NCI-H524 treated with DMSO at 0.1 percent for 48 hours (cell line): ENCODE measurements around the gene ZCWPW2.

Source experiments
- DNase-seq: peaks from one replicate; lab custom pipeline; 2025; lab: John Stamatoyannopoulos, UW

The ZCWPW2 gene

DNA sequence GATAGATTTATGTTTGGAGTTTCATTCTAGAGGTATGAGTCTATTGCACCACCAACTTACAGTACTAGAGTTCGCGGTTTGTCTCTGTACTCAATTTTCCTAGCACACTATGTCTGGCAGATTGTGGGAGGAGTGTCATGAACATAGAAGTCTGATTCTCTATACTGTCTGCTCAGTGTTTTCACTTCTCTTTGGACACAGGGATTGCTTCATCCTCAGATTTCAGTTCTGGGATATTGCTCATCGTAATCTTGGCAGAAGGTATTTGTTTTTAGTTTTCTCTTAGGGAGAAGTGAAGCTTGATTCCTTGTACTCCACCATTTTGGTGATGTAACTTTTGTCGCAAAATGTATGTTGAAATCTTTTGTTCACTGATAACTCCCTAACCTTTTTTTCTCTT, 27.9 kb downstream of the ZCWPW2 start:
- DNase-seq: no peak

DNA sequence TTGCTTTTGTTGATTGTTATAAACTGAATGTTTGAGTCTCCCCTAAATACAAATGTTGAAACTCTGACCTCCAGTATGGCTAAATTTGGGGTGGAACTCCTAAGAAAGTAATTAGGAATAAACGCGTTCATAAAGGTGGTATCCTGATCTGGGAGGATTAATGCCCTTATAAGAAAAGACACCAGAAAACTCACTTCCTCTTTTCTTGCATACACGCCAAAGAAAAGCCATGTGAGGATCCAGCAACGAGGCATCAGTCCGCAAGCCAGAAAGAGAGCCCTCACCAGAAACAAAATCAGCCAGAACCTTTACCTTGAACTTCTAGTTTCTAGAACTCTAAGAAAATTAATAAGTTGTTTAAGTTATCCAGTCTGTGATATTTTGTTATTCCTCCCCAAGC, 37.5 kb downstream of the ZCWPW2 start:
- no peak for DNase-seq

DNA sequence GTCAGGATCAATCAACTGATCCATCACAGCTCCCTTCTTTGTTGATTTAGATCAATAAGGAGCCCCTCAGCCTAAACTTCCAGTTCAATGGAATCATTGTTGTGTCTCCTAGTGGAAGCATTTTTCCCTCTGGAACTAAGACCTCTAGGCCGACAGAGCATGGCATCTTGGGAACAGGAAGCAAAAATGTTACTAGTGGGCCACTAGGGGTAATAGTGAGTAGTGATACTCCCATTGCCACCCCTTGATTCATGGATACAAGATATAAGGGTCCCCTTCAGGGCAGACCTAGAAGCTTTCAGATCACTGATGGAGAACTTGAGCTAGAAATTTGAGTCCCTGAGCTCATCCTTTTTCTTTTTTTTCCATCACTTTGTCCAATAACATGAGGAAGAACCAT, 40.5 kb downstream of the ZCWPW2 start:
- DNase-seq: no peak

DNA sequence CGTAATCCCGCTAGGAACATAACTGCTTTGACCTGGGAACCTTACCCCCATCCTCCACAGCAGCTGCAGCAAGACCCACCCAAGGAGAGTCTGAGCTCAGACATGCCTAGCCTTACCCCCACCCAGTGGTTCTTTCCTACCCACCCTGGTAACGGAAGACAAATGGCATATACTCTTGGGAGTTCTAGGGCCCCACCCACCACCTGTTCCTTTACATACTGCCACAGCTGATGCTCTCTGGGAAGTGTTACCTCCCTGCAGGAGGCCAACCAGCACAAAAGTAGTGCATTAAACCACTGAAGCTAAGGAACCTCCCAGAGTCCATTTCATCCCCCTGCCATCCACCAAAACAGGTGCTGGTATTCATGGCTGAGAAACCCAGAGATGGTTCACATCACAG, 50.7 kb downstream of the ZCWPW2 start:
- no peak for DNase-seq

DNA sequence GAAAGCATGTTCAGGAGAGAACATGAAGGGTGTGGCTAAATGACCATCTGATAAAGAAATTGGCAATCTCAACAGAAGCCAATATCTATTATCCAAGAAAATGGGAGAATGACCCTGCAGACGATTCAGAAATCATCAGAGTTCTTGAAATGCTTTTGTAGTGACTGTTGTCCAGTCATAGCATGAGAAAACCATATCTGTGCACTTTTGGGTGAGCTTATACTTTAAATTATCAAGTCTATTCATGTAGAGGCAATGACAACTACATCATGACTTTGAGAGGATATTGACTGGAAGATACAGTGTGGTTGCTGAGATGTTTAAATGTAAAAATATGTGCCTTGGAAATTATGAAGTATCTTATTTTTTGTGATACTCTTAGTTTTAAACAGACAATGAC, 57.7 kb downstream of the ZCWPW2 start:
- no peak for DNase-seq

DNA sequence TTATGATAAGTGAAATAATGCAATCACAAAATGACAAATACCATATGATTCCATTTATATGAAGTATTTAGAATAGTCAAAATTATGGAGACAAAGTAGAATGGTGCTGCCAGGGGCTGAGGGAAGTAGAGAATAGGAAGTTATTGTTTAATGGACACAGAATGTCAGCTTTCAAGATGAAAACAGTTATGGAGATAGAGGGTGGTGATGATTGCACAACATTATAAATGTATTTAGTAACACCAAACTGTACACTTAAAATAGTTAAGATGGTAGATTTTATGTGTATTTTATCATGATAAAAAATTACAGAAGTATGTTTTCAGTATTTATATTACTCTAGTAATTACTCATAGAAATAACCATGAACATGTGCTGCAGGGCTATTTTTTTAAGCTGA, 100.9 kb downstream of the ZCWPW2 start:
- DNase-seq: no peak

DNA sequence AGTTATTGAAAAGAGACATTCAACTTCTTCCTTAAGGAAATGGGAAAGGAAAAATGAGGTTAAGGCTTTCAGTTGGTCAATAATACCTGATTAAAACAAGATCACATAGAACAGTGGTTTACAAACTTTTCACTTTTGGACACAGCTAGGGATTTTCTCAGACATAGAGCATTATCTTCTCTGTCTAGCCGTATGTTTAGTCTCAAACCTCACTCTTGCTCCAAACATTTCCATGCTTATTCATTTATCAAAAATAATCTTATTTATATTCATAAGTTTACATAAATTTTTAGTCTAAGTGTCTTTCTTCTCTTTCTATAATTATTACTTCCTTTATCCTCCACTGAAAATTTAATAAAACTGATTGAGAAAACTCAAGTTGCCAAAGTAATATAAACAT, 114.3 kb downstream of the ZCWPW2 start:
- no peak for DNase-seq

DNA sequence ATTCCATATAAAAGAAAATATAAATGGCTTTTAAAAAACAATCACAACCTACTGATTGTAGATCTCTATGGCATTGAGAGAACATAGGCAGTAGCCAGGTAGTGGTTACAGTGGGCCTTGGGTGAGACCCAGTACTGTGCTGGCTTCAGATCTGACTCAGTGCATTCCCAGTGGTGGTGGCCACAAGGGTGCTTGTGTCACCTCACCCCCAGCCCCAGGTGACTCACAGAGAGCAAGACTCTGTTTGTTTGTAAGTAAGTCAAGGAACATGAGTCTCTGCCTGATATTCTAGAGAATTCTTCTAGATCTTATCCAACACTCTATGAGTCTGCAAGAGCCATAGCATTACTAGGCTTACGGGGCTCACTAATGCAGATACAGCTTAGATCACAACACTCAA, 118.9 kb downstream of the ZCWPW2 start:
- no peak for DNase-seq

DNA sequence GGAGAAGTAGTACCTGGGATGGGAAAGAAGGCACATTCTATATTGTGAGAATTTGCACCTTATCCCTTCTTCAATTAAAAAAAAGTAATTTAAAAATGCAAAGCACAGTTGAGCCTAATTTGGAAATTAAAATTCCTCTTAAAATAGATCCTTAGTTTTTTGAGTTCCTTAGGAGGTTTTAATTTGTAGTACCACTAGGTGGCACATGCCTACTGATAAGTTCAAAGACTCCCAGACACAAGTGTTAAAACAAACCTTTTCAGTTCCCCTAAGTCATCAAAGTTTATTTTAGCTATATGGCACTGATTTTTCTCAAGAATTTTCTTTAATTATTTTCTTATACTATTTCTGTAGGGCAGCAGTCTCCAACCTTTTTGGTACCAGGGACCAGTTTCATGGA, 127.7 kb downstream of the ZCWPW2 start:
- no peak for DNase-seq

DNA sequence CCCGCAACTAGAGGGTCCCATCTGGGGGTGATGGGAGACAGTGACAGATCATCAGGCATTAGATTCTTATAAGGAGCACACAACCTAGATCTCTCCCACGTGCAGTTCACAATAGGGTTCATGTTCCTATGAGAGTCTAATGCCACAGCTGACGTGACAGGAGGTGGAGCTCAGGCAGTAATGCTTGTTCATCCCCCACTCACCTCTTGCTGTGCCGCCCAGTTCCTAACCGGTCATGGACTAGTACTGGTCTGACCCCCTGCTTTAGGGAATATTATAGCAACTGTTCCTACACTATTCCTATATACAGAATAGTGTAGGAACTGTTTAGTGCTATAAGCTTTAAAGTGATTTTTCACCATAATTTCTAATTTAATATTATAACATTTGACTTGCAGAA, 128.2 kb downstream of the ZCWPW2 start:
- DNase-seq: no peak

DNA sequence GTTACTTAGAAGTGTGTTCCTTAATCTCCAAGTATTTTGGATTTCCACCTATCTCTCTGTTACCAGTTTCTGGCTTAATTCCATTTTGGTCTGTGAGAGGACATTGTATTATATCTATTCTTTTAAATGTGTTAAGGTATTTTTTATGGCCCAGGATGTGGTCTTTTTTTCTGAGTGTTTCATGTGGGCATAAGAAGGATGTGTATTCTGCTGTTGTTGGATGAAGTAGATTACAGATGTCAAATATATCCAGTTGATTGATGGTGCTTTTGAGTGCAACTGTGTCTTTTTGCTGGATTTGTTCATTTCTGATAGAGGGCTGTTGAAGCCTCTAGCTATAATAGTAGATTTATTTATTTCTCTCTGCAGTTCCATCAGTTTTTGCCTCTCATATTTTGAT, 136.6 kb downstream of the ZCWPW2 start:
- no peak for DNase-seq

DNA sequence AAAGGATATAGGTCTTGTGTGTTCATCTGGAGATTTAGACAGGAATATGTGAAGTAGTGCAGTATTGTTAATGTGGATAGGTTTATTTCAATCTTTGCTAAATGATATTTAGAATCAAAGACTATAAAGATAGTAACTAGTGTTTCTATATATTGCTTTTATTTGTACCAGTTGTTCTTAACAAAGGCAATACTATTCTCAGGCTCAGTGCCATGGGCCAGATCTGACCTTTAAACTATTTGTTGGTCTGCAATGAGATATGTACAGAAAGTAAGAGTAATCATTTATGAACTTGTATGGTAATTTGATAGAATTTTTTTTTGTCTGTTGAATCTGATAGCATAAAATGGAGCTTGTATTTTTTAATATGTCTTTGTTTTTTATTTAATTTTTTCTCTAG, 146.8 kb downstream of the ZCWPW2 start:
- DNase-seq: no peak

DNA sequence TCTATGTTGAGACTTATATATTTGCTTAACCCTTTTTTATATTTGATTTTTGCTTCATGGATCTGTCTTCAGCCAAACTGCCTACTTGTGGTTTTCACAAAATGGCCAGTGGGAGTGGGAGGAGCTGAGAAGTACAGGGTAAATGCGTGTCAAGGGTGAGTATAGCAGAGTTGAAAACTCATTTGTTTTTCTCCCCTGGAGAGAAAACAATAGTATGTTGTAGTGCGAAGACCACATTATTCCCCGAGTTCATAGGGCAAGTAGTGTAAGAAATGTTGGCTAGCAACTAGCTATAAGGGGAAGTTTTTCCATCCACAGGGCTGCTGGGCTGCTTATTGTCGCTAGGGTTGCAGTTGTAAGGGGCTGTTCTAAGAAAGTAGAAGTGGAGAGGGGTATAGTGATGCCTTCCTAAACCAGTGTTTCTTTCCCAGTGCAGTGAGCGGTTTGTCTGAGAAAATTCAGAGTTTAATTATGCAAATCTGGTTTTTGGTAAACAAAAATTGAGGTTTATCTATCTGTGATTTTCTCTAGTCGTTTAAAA, 153.9 kb downstream of the ZCWPW2 start:
- no peak for DNase-seq

DNA sequence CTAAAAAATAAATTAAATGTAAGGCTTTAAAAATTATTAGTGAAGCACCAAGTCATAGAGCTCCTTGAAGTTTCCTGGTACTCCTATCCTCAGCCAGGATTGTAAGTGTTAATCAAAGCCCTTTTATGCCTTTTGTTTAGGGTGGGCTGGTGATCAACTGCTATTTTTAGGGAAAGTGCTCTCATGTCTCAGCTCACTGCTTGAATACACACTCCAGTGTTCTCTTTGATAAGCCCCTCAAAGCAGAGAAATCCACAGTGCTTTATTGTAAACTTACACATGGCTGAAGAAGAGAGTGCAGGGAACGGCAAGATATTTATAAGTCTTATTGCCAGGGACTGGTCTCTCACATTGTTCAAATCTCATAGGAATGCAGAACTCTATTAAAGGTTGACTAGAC, 156.5 kb downstream of the ZCWPW2 start:
- no peak for DNase-seq

DNA sequence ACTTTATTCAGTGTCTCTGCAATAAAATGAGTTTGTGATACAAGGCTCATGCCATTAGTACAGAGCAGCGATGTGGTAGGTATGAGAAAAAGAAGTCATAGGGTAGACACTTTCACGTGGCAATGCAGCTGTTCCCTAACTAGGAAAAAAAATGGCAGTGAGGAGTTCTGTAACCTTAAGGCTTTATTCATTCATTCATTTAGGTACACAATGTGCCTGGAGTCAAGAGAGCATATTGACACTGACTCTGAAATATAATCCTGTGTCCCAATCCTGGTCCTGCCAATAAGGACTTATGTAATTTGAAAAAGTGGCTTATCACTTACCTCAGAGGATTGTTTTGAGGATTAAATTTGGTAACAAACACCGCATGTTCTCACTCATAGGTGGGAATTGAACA, 173.1 kb downstream of the ZCWPW2 start:
- no peak for DNase-seq

DNA sequence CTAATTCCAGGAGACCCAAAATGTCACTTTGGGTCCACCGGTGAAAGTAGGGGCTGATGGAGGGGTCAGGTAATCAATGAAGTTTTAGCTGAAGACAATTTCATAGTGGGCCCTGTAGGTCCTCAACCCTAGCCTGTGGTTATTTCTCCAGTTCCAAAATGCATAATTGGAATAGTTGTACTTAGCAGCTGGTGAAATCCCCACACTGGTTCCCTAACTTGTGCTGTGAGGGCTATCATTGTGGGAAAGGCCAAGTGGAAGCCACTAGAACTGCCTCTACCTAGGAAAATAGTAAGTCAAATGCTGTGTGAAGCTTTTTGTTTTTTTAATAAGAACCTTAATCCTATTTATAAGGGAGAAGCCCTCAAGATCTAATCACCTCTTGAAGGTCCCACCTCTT, 193.8 kb downstream of the ZCWPW2 start:
- DNase-seq: no peak

DNA sequence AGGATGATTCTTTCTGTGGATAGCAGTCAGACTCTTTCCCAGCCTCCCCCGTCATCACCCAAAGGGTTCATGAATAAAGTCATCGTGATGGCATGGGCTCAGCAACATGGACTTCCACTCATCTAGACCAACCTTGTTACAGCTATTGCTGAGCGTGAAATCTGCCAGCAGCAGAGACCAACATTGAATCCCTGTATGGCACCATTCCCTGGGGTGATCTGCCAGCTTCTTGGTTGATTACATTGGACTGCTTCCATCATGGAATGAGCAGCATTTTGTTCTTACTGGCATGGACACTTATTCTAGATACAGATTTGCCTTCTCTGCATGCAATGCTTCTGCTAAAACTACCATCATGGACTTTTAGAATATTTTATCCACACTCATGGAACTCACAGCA, 195.7 kb downstream of the ZCWPW2 start:
- DNase-seq: no peak

DNA sequence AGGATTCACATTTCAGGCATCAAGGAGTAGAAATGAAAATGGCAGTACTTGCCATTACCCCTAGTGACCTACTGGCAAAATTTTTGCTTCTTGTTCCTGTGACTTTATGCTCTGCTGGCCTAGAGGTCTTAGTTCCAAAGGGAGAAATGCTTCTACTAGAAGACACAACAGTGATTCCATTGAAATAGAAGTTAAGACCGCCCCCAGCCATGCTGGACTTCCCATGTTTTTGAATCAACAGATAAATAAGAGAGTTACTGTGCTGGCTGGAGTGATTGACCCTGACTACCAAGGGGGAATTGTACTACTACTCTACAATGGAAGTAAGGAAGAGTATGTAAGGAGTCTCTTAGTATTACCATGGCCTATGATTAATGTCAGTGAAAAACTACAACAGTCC, 196.3 kb downstream of the ZCWPW2 start:
- DNase-seq: no peak

DNA sequence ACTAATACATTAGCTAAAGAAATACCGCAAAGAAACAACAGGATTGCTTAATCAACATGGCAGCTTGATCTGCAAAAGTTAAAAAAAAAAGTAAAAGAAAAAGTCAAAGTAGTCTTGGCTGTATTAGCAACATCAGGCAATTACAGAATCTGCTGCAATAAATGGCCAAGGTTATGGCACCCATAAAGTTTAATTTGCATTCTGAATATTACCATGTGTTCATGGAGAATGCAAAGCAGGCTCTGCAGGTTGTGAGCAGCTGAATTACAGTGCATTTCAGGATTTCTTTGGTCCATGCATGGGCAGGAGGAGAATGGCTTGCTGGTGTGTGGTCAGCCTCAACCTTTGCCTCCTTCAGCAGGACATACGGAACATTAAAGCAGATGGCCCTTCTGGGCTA, 199.2 kb downstream of the ZCWPW2 start:
- DNase-seq: no peak

DNA sequence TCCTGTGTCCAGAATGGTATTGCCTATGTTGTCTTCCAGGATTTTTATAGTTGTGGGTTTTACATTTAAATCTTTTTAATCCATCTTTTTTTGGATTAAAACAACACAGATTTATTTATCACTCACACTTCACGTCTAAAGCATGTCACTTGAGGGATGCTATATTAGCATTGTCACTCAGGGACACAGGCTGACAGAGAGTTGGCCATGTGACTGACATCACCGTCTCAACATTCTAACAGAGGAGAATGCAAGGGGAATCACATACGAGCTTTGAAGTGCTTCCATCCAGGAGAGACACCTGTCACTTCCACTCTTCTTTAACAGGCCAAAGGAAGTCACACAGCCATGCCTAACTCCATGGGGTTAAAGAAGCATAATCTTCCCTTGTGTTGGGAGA, 204.7 kb downstream of the ZCWPW2 start:
- no peak for DNase-seq

DNA sequence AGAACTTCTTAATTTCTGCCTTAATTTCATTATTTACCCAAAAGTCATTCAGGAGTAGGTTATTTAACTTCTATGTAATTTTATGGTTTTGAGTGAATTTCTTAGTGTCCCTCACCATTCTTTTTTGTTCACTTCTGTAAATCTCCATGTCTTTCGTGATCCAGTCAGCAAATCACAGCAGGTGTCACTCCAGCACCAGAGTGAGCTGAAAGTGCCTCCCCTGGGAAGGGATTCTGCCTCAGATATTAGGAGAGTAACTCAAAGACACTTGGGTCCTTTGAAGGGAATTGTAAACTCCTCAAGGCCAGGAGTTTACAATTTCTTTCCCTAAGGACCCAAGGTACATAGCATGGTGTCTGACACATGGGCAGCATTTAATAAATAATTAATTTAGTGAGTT, 207.7 kb downstream of the ZCWPW2 start:
- no peak for DNase-seq

DNA sequence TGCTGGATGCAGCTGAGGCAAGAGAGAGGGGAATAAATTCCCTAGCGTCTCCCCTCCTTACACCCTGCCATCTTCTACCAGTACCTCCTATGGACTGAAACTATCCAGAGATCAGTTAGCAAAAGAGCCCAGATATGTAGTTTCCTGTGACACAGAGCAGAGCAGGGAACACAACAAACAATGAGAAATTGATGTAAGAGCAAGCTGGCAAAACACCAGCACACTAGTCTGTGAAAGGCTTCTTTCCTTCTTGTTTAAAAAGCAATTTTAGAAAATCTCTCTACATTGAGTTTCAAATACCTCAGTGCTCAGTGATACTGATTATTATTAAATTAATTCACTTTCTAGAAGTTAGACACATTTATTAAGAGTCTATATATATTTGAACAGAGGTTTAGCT, 215.7 kb downstream of the ZCWPW2 start:
- DNase-seq: no peak

DNA sequence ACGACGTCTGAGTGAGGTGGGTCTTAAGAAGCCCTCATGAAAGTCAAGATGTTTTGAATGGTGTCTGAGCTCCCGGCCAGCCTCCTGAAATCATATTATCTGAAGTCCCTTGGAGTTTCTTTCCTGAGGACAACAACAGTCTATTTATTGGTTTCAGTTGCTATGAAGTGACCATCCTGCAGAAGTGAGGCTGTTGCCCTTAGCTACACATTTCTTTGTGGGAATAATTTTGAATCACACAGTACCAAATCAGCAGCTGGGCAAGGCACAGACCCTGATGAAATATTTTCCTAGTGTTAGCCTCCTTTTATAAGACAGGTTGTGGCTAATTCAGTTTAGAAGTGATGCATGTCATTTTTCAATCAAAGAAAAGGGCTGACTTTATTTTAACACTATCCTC, 220.8 kb downstream of the ZCWPW2 start:
- DNase-seq: no peak

DNA sequence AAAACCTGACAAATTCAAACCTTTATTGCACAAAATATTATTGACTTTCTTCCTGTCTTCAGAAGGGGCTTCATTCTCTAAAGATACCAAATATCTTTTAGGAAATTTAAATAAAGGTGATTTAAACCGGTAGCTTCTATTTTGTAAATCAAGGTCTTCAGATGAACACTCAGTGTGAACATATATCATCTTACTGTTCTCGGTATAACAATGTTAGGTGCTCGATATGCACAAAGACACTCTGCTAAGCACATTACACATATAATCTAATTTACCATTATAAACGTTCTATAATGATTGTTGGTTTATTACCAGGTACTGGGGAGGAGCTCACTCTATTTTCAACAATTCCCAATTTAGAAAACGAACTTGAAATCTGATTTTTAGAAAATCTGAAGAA, 225.5 kb downstream of the ZCWPW2 start:
- DNase-seq: no peak

DNA sequence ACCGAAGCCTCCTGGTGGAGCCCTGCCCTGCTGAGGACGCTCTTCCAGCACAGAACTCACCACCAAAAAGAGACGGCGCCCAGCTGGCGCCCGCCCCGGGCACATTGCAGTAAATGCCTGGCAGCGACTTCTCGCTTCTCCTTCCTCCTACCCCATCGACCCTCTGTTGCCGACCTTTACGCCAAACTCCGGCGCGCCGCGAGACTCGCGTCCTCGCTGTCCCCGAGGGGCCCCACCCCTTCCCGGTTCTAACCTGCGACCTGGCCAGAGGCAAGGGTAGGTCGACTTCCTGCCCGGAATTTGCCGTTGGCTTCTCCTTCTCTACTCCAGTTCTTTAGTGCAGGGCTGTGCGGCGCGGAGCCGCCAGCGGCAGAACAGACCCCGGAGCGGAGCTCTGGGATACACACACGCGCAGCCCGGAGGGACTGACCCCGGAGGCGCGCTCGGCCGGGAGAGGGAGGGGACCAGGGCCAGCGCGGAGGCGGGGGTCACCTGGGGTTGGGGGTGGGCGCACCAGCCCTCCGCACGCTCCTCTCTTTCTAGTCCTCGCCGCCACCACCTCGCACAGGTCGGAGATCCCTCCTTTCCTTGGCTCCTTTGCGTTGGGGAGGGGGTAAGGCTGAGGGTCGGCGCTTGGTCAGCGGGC, 226.7 kb downstream of the ZCWPW2 start:
- DNase-seq: no peak
